ENCODE measurements around the gene SOX14.

Gene SOX14

GRCh38 chr3:137768361-137769321 is 4.5 kb downstream of the SOX14 start:
- DNase-seq: no peak

DNA sequence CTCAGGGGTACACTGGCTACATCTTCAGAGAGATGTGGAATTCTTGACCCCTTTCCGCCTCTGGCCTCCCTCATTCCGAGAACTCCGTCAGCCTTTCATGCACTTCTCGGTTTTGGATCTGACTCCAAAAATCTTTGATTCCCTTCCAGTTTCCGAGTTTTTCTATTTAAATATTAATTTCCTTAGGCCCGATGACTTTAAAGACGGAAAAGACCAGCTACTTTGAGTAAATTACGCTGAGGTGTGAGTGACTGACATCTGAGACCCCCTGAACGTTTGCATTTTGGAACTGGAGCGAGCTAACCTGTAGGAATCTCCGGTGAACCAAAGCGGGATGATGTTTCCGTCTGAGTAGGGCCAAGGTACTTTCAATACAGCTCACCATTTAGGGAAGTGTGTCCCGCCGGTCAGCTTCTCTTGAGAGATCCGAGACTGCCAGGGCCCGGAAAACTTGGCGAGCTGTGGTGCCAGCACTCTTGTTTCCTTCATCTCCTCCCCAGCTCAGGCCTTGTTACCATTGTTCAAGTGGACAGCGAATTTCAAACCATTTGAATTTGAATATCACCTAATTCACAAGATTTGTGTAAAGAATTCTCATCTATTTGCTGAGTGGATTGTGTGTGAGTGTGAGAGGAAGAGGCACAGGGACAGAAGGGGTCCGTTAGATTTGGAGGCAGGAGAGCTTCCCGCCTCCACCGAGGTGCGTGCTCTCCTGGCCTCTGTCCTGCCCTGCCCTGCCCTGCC is 5.4 kb downstream of the SOX14 start:
- no peak for DNase-seq

DNA sequence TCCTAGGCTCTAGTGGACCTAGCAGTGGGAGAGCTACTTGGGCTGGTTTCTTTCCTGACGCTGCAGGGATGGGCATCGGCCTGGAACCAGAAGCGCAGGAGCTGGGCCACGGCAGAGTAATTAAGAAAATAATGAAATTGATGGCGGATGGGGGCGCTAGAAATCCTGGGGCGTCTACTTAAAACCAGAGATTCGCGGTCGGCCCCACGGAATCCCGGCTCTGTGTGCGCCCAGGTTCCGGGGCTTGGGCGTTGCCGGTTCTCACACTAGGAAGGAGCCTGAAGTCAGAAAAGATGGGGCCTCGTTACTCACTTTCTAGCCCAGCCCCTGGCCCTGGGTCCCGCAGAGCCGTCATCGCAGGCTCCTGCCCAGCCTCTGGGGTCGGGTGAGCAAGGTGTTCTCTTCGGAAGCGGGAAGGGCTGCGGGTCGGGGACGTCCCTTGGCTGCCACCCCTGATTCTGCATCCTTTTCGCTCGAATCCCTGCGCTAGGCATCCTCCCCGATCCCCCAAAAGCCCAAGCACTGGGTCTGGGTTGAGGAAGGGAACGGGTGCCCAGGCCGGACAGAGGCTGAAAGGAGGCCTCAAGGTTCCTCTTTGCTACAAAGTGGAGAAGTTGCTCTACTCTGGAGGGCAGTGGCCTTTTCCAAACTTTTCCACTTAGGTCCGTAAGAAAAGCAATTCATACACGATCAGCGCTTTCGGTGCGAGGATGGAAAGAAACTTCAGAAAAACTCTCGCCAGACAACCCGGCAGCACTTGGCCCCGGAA is 6.1 kb downstream of the SOX14 start:
- no peak for DNase-seq

- no peak for DNase-seq
These were observed 6.8 kb downstream of the SOX14 start for GRCh38 chr3:137770835-137771399.

DNA sequence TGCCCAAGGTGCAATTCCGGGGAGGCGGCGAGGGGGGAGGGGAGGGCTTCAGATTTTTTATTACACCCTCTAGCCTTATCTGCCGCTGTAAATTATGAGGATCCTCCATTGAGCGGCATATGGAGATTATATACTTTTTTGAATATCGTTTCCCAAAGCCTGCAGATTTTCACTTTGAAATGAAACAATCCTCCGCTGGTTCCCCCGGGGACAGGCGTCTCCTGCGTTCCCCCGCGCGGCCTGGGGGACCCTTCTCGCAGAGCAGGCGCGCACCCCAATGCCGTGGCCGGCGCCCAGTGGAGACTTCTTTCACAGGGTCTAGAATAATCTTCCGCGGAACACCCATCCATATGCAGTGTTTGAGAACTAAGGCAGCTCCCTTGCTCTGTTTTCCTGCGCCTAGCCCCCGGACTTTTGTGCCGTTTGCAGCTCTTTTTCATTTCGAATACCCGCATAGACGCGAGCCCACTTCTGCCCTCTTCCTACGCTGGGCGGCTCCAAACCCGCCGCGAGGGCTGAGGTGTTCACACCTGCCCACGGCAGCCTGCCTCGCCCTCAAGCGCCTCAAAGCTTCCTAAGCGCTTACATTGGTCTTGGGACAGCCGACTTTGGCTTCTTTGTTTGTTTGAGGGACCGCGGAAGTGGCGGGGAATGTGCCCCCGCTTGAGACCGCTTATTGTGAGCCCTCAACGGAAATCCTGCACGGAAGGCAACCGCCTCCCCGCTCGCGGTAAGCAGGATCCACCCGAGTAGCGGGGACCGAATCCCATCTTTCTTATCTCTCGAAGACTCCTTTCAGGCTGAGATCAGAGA is 7.5 kb downstream of the SOX14 start:
- no peak for DNase-seq

DNA sequence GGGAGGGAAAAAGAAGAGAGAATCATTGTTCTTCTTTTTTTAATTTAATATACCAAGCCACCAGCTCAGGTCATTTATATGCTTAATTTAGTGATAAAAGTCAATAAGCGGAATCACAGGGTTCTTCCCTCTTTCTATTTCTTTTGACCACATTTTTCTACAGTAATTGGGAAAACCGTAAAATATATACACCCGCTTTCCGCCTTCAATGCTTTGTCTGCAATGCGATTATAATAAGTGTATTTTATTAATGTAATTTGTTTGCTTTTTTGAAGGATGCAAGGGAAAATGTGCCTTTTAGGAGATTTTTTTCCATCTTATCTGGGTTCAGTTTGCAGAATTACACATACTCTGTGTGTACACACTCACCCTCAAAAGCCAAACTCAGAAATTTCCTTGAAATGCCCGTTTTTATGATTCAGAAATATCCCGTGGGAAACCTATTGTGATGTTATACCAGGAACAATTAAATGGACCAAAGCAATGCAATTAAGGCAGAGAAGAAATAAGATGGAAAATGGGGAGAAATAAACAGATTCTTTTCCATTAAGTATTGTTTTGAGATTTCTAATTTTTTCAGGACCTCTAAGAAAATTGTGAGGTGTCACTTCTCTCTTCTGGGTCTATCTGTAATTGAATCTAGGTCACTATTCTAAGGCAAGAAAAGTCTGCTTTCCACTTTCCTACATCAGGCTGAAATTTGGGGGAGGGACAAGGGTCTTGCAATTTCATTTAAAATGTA is 8.3 kb downstream of the SOX14 start:
- no peak for DNase-seq

GRCh38 chr3:137778941-137779340 is 14.8 kb downstream of the SOX14 start:
- DNase-seq: no peak

DNA sequence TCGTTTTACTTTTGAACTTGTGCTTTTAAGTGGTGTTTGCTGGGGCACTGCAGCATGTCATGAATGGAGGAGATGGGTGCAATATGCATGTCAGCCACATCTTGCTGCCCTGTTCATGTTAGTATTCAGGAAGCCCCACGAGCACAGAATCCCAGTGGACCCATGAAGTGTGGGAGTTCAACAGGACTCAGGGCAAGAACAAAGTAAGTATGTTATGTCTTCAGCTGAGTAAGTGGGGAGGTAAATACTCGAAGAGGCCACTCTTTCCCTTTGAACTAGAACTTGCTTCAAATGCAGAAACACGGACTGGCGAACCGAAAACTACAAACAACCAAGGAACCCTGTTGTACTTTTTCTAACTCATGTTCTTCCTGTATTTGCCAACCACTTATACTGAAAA is 23.4 kb downstream of the SOX14 start:
- DNase-seq: no peak

DNA sequence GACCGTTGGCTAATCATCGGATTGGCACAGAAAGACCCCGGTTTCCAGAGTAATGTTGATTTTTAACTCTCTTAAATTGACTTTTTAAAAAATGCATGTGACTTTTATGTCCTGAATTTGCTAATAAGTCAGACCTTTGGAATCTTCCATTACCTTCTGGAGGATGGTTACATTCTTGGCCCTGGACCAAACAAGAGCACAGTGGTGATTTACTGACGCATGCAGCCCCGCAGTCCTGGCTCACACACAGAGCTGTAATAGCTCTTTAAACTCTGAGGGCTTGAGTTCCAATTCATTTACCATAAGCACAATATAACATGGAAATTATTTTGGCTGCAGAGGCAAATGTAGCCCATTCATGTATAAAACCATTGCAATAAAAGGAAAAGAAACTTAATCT is 25.1 kb downstream of the SOX14 start:
- DNase-seq: no peak

GRCh38 chr3:137792626-137793271 is 28.6 kb downstream of the SOX14 start:
- DNase-seq: no peak

GRCh38 chr3:137796993-137797392 is 32.9 kb downstream of the SOX14 start:
- no peak for DNase-seq

DNA sequence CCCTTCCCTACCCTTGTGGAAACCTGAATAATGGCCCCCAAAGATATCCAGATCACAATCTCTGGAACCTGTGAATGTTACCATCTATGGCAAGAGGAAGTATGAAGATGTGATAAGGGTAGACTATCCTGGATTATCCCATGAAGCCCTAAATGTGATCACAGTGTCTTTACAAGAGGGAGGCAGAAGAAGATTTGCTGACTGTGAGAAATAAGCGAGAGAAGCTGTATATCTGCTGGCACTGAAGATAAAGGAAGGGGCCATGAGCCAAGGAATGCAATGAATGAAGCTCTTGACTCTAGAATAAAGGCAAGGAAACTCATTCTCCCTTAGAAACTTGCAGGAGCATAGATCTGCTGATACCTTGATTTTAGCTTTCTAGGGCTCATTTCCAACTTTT is 39.1 kb downstream of the SOX14 start:
- no peak for DNase-seq

GRCh38 chr3:137807998-137808397 is 43.9 kb downstream of the SOX14 start:
- no peak for DNase-seq

- no peak for DNase-seq
These were observed 45.4 kb downstream of the SOX14 start for GRCh38 chr3:137809509-137809908.

- no peak for DNase-seq
These were observed 47.9 kb downstream of the SOX14 start for GRCh38 chr3:137812023-137812422.

GRCh38 chr3:137815251-137815650 is 51.1 kb downstream of the SOX14 start:
- no peak for DNase-seq

All from CD4-positive, alpha-beta T cell treated with Interleukin-1 beta for 1 hour (primary cell).